Neural progenitor cell (in vitro differentiated cells): Measurements from ENCODE around the gene TGFBR3.

ENCODE experiments used
- CTCF ChIP-seq: fragments of 200-600 bp; sonication (generic); IDR thresholded peaks from 2 replicates; pipeline ENCODE4 v1.5.1; 2017; ENCODE audit warnings: antibody characterized with exemption, mild to moderate bottlenecking
- EZH2 ChIP-seq: fragments of 200-600 bp; sonication (generic); IDR thresholded peaks from 2 replicates; pipeline ENCODE4 v1.6.1; 2017; ENCODE audit warnings: antibody characterized with exemption, mild to moderate bottlenecking, moderate library complexity

- no peak for TF ChIP-seq CTCF
- no peak for TF ChIP-seq EZH2
Observed at GRCh38 chr1:91754816-91755580, 131.0 kb downstream of the TGFBR3 start.
